HepG2 (cell line): ENCODE measurements around the gene HOXA7. TPM values are rescaled to one million over a fixed set of nuclear protein-coding genes. Genes with fewer than 3 reads are reported as not detected.
A peak's percentile ranks its signal among the peaks of the same experiment; 100 is the strongest.

Experiments used
- AHR ChIP-seq: IDR thresholded peaks from 2 replicates; pipeline ENCODE4 v1.6.1; 2018; ENCODE audit warnings: missing genetic modification reagents, missing compliant biosample characterization
- AKAP8 ChIP-seq: sonication (generic); formaldehyde crosslinking; IDR thresholded peaks from 2 replicates; pipeline ENCODE4 v1.5.1; 2020; ENCODE audit warnings: mild to moderate bottlenecking, missing genetic modification reagents
- ATAD3A ChIP-seq: sonication (generic); formaldehyde crosslinking; IDR thresholded peaks from 2 replicates; pipeline ENCODE4 v1.4.0; 2020; ENCODE audit warnings: missing genetic modification reagents
- FOSL2 ChIP-seq: sonication (generic); formaldehyde crosslinking; IDR thresholded peaks from 2 replicates; pipeline ENCODE4 v1.4.0; 2020; ENCODE audit warnings: missing genetic modification reagents
- FOXA3 ChIP-seq: IDR thresholded peaks from 2 replicates; pipeline ENCODE4 v1.6.1; 2016; ENCODE audit warnings: missing genetic modification reagents, missing compliant biosample characterization
- FOXK2 ChIP-seq: fragments of 450-650 bp; IDR thresholded peaks from 2 replicates; pipeline ENCODE4 v1.6.1; 2016
- KAT8 ChIP-seq: IDR thresholded peaks from 2 replicates; pipeline ENCODE4 v1.6.1; 2016; ENCODE audit warnings: missing genetic modification reagents, missing compliant biosample characterization
- KLF9 ChIP-seq: IDR thresholded peaks from 2 replicates; pipeline ENCODE4 v1.6.1; 2016; ENCODE audit warnings: low read depth
- MAZ ChIP-seq, 2 experiments: sonication (generic) in 1 of 2; formaldehyde crosslinking in 1 of 2; IDR thresholded peaks; 2 replicates each; pipeline versions ENCODE4 v1.5.0 to v1.6.1; 2012 to 2020; ENCODE audit warnings: low read depth in 2 of 2, mild to moderate bottlenecking in 2 of 2, borderline replicate concordance in 1 of 2, improper control_type of control experiment in 1 of 2, low read length in 1 of 2, missing genetic modification reagents in 1 of 2, moderate library complexity in 1 of 2
- MBD4 ChIP-seq: IDR thresholded peaks from 2 replicates; pipeline ENCODE4 v1.6.1; 2012; ENCODE audit warnings: low read length, inconsistent platforms, borderline replicate concordance
- PHF20 ChIP-seq: sonication (generic); formaldehyde crosslinking; IDR thresholded peaks from 2 replicates; pipeline ENCODE4 v1.5.0; 2020; ENCODE audit warnings: mild to moderate bottlenecking, missing genetic modification reagents
- REST ChIP-seq, 2 experiments: IDR thresholded peaks; 2 replicates each; pipeline ENCODE4 v1.6.1; 2011 to 2012; ENCODE audit warnings: low read length in 2 of 2, borderline replicate concordance in 1 of 2, low read depth in 1 of 2, mild to moderate bottlenecking in 1 of 2, moderate library complexity in 1 of 2
- SRF ChIP-seq: IDR thresholded peaks from 2 replicates; pipeline ENCODE4 v1.6.1; 2011; ENCODE audit warnings: mild to moderate bottlenecking, low read depth, low read length, moderate library complexity
- SRSF1 ChIP-seq: fragments of 200-400 bp; formaldehyde crosslinking; optimal IDR thresholded peaks from 2 replicates; pipeline ENCODE3; 2017; ENCODE audit warnings: mild to moderate bottlenecking, low read depth, low read length, moderate library complexity
- SSRP1 ChIP-seq: IDR thresholded peaks from 2 replicates; pipeline ENCODE4 v1.6.1; 2016; ENCODE audit warnings: control low read depth
- TBP ChIP-seq: sonication (generic); formaldehyde crosslinking; IDR thresholded peaks from 2 replicates; pipeline ENCODE4 v1.5.0; 2020; ENCODE audit warnings: missing genetic modification reagents
- ZBTB21 ChIP-seq: sonication (generic); formaldehyde crosslinking; IDR thresholded peaks from 2 replicates; pipeline ENCODE4 v1.4.0; 2020; ENCODE audit warnings: missing genetic modification reagents
- ZFP36L2 ChIP-seq: sonication (generic); formaldehyde crosslinking; IDR thresholded peaks from 2 replicates; pipeline ENCODE4 v1.4.0; 2020; ENCODE audit warnings: missing genetic modification reagents
- ZMYM4 ChIP-seq: sonication (generic); formaldehyde crosslinking; IDR thresholded peaks from 2 replicates; pipeline ENCODE4 v1.8.1; 2023; ENCODE audit warnings: mild to moderate bottlenecking, missing genetic modification reagents
- ZNF160 ChIP-seq: sonication (generic); formaldehyde crosslinking; IDR thresholded peaks from 2 replicates; pipeline ENCODE4 v1.8.0; 2022; ENCODE audit warnings: mild to moderate bottlenecking, inconsistent platforms, missing genetic modification reagents
- ZNF431 ChIP-seq: sonication (generic); formaldehyde crosslinking; IDR thresholded peaks from 2 replicates; pipeline ENCODE4 v1.9.0; 2022; ENCODE audit warnings: missing genetic modification reagents, low read depth, mild to moderate bottlenecking, borderline replicate concordance
- ZNF460 ChIP-seq: sonication (generic); formaldehyde crosslinking; IDR thresholded peaks from 2 replicates; pipeline ENCODE4 v1.5.1; 2020; ENCODE audit warnings: missing genetic modification reagents, mild to moderate bottlenecking, borderline replicate concordance
- ZNF546 ChIP-seq: sonication (generic); formaldehyde crosslinking; conservative IDR thresholded peaks from 2 replicates; pipeline ENCODE4 v1.8.1; 2023; ENCODE audit warnings: mild to moderate bottlenecking, missing genetic modification reagents
- ZNF747 ChIP-seq: sonication (generic); formaldehyde crosslinking; IDR thresholded peaks from 2 replicates; pipeline ENCODE4 v1.8.1; 2023; ENCODE audit warnings: missing genetic modification reagents, mild to moderate bottlenecking, borderline replicate concordance
- ZNF790 ChIP-seq: sonication (generic); formaldehyde crosslinking; IDR thresholded peaks from 2 replicates; pipeline ENCODE4 v1.8.0; 2022; ENCODE audit warnings: missing genetic modification reagents, mild to moderate bottlenecking, borderline replicate concordance
- polyA plus RNA-seq, 8 experiments: library from polyadenylated mRNA; depleted of rRNA in 3 of 8; stranded (reverse) in 7 of 8; unstranded in 1 of 8; fragments of >200 nt; fragmentation: Illumina TruSeq in 4 of 8; extraction: Trizol in 4 of 8; gene quantifications; 2 replicates each; pipeline versions ENCODE4 v1.2.1 to v1.2.3, GENCODE V29; 2011 to 2016; ENCODE audit warnings: low read depth in 4 of 8, missing spikeins in 1 of 8, mixed read lengths in 1 of 8; ENCODE audit not compliant: insufficient read depth in 1 of 8
- total RNA-seq, 5 experiments: library from RNA; depleted of rRNA; stranded (reverse); fragments of >200 nt; fragmentation: Illumina TruSeq; extraction: Trizol; gene quantifications; 2 replicates each; pipeline ENCODE4 v1.2.3, GENCODE V29; 2016; ENCODE audit warnings: low read depth in 1 of 5
- TF ChIP-seq, protein P1 (sequence below): sonication (generic); formaldehyde crosslinking; IDR thresholded peaks from 2 replicates; pipeline ENCODE4 v1.9.0; 2021; ENCODE audit warnings: missing genetic modification reagents, borderline replicate concordance
- TF ChIP-seq, protein P2 (sequence below): sonication (generic); formaldehyde crosslinking; IDR thresholded peaks from 2 replicates; pipeline ENCODE4 v1.9.0; 2021; ENCODE audit warnings: missing genetic modification reagents, mild to moderate bottlenecking, borderline replicate concordance

HOXA7 gene
- total and polyA plus RNA-seq, 2 of the 13 experiments (the other 11 are each of a cell fraction or from before 2014, with no cell fraction given) = 0.05 TPM; not detected in 1

DNA sequence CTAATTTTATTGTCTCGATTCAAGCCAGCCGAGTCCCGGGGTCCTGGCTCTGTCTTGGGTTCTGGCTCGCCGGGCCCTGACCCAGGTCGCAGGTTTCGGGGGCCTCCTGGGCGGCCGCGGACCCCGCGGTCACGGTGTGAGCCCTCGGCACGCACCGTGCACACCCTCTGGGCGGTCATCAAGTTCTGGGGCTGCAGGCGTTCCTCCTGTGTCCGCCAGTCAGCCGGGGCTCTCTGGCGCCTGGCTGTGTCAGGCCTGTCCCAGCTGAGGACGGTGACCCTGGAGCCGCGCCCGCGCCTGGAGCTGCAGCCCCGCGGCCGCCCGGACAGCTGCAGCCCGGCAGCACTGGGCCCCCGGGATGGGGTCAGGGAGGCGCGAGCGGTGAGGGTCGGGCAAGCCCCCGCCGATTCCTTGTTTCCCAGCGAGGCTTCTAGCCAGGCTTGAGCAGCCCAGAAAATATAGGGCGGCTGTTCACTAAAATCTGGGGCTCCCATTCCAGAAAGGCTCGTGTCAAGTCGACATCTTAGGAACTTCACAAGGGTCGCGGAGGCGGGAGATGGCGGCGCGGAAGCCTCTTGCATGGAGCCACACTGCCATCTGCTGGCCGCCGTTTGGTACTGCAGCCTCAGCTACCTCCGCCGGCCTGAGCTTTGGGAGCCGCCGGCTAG is 4.2 kb upstream of the HOXA7 start (continued):
- peak; percentile 9; the same call in 1 of the 2 replicates for TF ChIP-seq FOXA3 (CRISPR knock-in tag)
- TF ChIP-seq ZNF747 = peak; percentile 19; the same call in 1 of the 2 replicates
- no peak for TF ChIP-seq FOXK2
- no peak for TF ChIP-seq AHR (CRISPR knock-in tag)
- TF ChIP-seq ZBTB21 (CRISPR knock-in tag) = no peak
- TF ChIP-seq ZNF460 (CRISPR knock-in tag) = no peak
- TF ChIP-seq, protein P1, sequence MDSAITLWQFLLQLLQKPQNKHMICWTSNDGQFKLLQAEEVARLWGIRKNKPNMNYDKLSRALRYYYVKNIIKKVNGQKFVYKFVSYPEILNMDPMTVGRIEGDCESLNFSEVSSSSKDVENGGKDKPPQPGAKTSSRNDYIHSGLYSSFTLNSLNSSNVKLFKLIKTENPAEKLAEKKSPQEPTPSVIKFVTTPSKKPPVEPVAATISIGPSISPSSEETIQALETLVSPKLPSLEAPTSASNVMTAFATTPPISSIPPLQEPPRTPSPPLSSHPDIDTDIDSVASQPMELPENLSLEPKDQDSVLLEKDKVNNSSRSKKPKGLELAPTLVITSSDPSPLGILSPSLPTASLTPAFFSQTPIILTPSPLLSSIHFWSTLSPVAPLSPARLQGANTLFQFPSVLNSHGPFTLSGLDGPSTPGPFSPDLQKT (CRISPR knock-in tag) = no peak
- no peak for TF ChIP-seq SRSF1
- TF ChIP-seq AKAP8 = no peak
- no peak for TF ChIP-seq ZNF160
- TF ChIP-seq ZNF790 (CRISPR knock-in tag) = no peak
- no peak for TF ChIP-seq FOSL2 (CRISPR knock-in tag)
- no peak; the same call in 1 of the 2 replicates for TF ChIP-seq PHF20 (CRISPR knock-in tag)
- TF ChIP-seq ZNF546 = 0 out of 2 replicates have a peak, but pooled peaks have one; percentile 55
- TF ChIP-seq REST (IDR thresholded peaks at IDR 0.05; ENCODE audit: borderline replicate concordance in 1 of 2, low read depth in 1 of 2, low read length in 2 of 2) = no peak
- TF ChIP-seq KLF9 (CRISPR knock-in tag) = no peak
- peak; percentile 94 for TF ChIP-seq KAT8 (CRISPR knock-in tag)
- no peak for TF ChIP-seq ZFP36L2 (CRISPR knock-in tag)
- TF ChIP-seq SSRP1 = no peak
- TF ChIP-seq MAZ (IDR thresholded peaks at IDR 0.05; ENCODE audit: borderline replicate concordance, low read depth, low read length) = no peak
- peak; percentile 36; the same call in 1 of the 2 replicates for TF ChIP-seq MAZ (CRISPR knock-in tag; IDR thresholded peaks at IDR 0.05; ENCODE audit: low read depth)
- TF ChIP-seq ZMYM4 (CRISPR knock-in tag) = 0 out of 2 replicates have a peak, but pooled peaks have one; percentile 26
- no peak for TF ChIP-seq SRF
- no peak for TF ChIP-seq TBP (CRISPR knock-in tag)
- no peak for TF ChIP-seq ATAD3A (CRISPR knock-in tag)
- no peak for TF ChIP-seq ZNF431 (CRISPR knock-in tag)
- TF ChIP-seq, protein P2, sequence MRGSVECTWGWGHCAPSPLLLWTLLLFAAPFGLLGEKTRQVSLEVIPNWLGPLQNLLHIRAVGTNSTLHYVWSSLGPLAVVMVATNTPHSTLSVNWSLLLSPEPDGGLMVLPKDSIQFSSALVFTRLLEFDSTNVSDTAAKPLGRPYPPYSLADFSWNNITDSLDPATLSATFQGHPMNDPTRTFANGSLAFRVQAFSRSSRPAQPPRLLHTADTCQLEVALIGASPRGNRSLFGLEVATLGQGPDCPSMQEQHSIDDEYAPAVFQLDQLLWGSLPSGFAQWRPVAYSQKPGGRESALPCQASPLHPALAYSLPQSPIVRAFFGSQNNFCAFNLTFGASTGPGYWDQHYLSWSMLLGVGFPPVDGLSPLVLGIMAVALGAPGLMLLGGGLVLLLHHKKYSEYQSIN (CRISPR knock-in tag) = no peak
- no peak for TF ChIP-seq MBD4
